Measurements from ENCODE around the gene SYAP1. TPM values are rescaled to one million over a fixed set of nuclear protein-coding genes. Genes with fewer than 3 reads are reported as not detected.

The SYAP1 gene
- total RNA-seq, 3 donors from 2014 or later: 35.0 to 53.4 (median 46.9) TPM

- ATAC-seq (no peak), DNase-seq (no peak)
- Histone ChIP-seq H3K9me3 (no peaks in the 10 kb centered on the region), H3K4me1 (ENCODE audit: low read depth) (no peaks in the 10 kb centered on the region), H3K36me3 (ENCODE audit: low read depth) (no peaks in the 10 kb centered on the region), H3K4me3 (no peak overlapping the region)
- TF ChIP-seq CTCF (IDR thresholded peaks at IDR 0.05): no peak
- intact Hi-C loops (cut with DNase I, micrococcal nuclease): no loop called here
Measured at GRCh38 chrX:16797358-16797757, 77.9 kb downstream of the SYAP1 start.

- no peak for ATAC-seq
- Histone ChIP-seq H3K36me3 (ENCODE audit: low read depth) (no peaks in the 10 kb centered on the region), H3K4me1 (ENCODE audit: low read depth) (no peaks in the 10 kb centered on the region), H3K9me3 (no peaks in the 10 kb centered on the region), H3K4me3 (no peak overlapping the region)
- DNase-seq: no peak
- intact Hi-C loops (cut with DNase I, micrococcal nuclease): no loop called here
- no peak for TF ChIP-seq CTCF (IDR thresholded peaks at IDR 0.05)
Measured at GRCh38 chrX:16797841-16798240, 78.4 kb downstream of the SYAP1 start.

DNA sequence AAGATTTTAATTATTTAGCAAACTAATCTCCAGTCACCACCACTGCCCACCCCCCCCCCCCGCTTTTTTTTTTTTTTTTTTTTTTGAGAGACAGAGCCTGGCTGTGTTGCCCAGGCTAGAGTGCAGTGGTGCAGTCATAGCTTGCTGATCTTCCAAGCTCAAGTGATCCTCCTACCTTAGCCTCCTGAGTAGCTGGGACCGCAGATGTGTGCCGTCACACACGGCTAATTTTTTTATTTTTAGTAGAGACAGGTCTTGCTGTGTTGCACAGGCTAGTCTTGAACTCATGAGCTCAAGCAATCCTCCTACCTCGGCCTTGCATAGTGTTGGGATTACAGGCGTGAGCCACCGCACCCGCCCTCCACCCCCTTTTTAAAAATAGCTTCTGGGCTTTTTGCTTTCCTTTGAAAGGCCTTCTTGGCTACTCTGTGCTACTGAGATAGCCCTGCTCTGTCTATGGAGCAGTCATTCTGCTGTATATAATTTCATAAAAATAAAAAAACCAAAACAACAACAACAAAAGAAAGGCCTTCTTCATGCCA lies 85.6 kb downstream of the SYAP1 start:
- H3K4me3 ChIP-seq: no peak overlapping the region
- no peaks in the 10 kb centered on the region for H3K4me1 ChIP-seq (ENCODE audit: low read depth)
- H3K36me3 ChIP-seq (ENCODE audit: low read depth): no peaks in the 10 kb centered on the region
- no peak for TF ChIP-seq CTCF (IDR thresholded peaks at IDR 0.05)
- no peaks in the 10 kb centered on the region for H3K9me3 ChIP-seq
- DNase-seq: no peak
- ATAC-seq: no peak
- intact Hi-C loops (cut with DNase I, micrococcal nuclease): no loop called here

- no peak overlapping the region for H3K4me3 ChIP-seq
- no peak for TF ChIP-seq CTCF (IDR thresholded peaks at IDR 0.05)
- peak; percentile 81 for ATAC-seq
- H3K4me1 ChIP-seq (ENCODE audit: low read depth): no peaks in the 10 kb centered on the region
- intact Hi-C loops (cut with DNase I, micrococcal nuclease): no loop called here
- no peak for DNase-seq
- no peaks in the 10 kb centered on the region for H3K9me3 ChIP-seq
- H3K36me3 ChIP-seq (ENCODE audit: low read depth): no peaks in the 10 kb centered on the region
Measured at GRCh38 chrX:16807548-16807947, 88.1 kb downstream of the SYAP1 start.

DNA sequence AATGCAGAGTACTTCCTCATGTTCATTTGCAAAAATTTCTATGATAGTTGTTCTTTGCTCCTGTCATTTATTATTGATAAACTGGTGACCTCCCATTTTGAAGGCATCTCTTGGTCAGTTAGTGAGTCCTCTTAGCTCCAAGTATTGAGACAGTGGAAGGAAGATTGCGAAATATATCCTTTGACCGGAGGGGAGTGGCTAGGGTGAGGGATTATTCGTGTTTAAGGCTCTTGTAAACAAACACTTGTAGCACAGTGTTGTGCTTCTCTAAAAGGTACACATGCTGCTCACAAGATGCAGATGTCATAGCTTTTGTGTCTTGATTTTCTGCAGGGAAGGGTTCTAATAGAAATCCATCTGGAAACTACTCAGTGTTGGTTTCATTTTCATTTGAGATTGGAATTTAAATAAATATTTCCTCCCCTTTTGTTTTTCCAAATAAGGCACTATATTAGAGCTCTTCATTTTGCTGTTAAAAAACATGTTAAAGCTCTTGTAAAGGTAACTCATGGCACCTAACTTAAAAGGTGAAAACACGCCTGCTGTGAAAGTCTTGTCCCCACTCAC lies 88.6 kb downstream of the SYAP1 start:
- DNase-seq: peak in 1 of 3 donors; percentile 54
- Histone ChIP-seq H3K36me3 (ENCODE audit: low read depth) (no peaks in the 10 kb centered on the region), H3K9me3 (no peaks in the 10 kb centered on the region), H3K4me3 (no peak overlapping the region), H3K4me1 (ENCODE audit: low read depth) (no peaks in the 10 kb centered on the region)
- no peak for TF ChIP-seq CTCF (IDR thresholded peaks at IDR 0.05)
- intact Hi-C loops (cut with DNase I, micrococcal nuclease): no loop called here
- ATAC-seq: peak; percentile 96

DNA sequence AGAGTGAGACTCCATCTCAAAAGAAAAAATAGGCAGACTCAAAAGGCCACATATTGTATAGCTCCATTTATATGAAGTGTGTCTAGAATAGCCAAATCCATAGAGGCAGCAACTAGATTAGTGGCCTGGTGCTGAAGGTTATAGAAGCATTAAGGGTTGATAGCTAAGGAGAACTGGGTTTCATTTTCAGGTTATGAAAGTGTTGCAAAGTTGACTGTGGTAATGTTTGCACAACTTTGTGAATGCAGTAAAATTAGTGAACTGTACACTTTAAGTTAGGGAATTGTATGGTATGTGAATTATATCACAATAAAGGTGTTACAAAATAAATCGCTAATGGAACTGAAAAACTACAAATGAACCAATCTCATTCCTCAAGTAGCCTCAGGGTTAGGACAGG lies 95.2 kb downstream of the SYAP1 start:
- no peak for TF ChIP-seq CTCF (IDR thresholded peaks at IDR 0.05)
- intact Hi-C loops (cut with DNase I, micrococcal nuclease): no loop called here
- ATAC-seq (peak; percentile 48), DNase-seq (no peak)
- Histone ChIP-seq H3K9me3 (no peaks in the 10 kb centered on the region), H3K4me1 (ENCODE audit: low read depth) (no peaks in the 10 kb centered on the region), H3K4me3 (no peak overlapping the region), H3K36me3 (ENCODE audit: low read depth) (no peaks in the 10 kb centered on the region)

Measured in mucosa of descending colon (tissue), 3 donors.